ENCODE data around the gene KIRREL1. TPM values are rescaled to one million over a fixed set of nuclear protein-coding genes. Genes with fewer than 3 reads are reported as not detected.

The KIRREL1 gene
- total RNA-seq, 1 experiment from 2014 or later: 30.7 TPM

DNA sequence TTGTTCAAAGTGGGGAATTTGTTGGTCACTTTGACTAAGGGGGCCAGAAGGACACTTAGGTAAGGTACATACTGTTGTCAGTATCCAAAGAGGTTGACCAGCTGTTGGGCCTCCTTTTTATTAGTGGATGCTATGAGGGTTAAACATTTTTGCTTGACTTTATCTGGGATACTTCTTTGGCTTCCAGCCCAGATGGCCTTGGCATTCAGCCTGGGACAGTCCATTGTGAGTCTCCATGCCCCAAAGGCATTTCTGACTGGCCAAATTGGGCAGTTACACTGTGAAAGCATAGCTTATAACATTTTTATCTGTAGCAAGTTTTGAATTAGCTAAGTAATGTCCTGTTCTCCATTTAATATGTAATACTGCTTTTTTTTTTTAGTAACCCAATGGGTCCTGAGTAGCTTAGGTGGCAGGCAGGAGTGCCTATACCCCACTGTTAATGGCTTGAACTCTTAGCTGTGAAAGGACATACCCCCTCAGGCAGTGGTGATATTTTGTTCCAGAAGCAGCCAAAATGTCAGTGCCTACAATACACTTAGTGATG, 151.8 kb downstream of the KIRREL1 start:
- no peak overlapping the region for H2AFZ ChIP-seq
- H3K27ac ChIP-seq: no peak overlapping the region
- CTCF ChIA-PET: interaction anchor here (0.6 kb wide), 1 partner anchor 1762 kb away, joined by 5 read pairs; no protein-coding TSS in a partner anchor
- TF ChIP-seq EZH2 (IDR thresholded peaks at IDR 0.05; ENCODE audit: low read depth): no peak
- TF ChIP-seq, protein P1, sequence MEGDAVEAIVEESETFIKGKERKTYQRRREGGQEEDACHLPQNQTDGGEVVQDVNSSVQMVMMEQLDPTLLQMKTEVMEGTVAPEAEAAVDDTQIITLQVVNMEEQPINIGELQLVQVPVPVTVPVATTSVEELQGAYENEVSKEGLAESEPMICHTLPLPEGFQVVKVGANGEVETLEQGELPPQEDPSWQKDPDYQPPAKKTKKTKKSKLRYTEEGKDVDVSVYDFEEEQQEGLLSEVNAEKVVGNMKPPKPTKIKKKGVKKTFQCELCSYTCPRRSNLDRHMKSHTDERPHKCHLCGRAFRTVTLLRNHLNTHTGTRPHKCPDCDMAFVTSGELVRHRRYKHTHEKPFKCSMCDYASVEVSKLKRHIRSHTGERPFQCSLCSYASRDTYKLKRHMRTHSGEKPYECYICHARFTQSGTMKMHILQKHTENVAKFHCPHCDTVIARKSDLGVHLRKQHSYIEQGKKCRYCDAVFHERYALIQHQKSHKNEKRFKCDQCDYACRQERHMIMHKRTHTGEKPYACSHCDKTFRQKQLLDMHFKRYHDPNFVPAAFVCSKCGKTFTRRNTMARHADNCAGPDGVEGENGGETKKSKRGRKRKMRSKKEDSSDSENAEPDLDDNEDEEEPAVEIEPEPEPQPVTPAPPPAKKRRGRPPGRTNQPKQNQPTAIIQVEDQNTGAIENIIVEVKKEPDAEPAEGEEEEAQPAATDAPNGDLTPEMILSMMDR (conservative IDR thresholded peaks at IDR 0.05): no peak
- H3K27me3 ChIP-seq (ENCODE audit: insufficient read depth, low read depth): peaks cover 52% of the 10 kb centered on the region
- H3K79me2 ChIP-seq (ENCODE audit: low read depth): no peaks in the 10 kb centered on the region
- no peaks in the 10 kb centered on the region for H3K9me3 ChIP-seq (ENCODE audit: insufficient read depth, low read depth)
- no peaks in the 10 kb centered on the region for H3K4me1 ChIP-seq (replicated peaks; ENCODE audit: insufficient read depth)
- intact Hi-C loops (cut with micrococcal nuclease; ENCODE audit: unreplicated experiment): no loop called here
- no peaks in the 10 kb centered on the region for H3F3A ChIP-seq (ENCODE audit: insufficient read depth, low read depth)
- peak in 1 of 2 experiments; percentile 14 for DNase-seq
- POLR2A ChIA-PET (ENCODE audit: unreplicated experiment): no interaction called here
- no peaks in the 10 kb centered on the region for H3K9me2 ChIP-seq (ENCODE audit: insufficient read depth)
- no peaks in the 10 kb centered on the region for H3K36me3 ChIP-seq (ENCODE audit: low read depth)
- no peaks in the 10 kb centered on the region for H4K20me1 ChIP-seq (ENCODE audit: insufficient read depth)
- H3K4me2 ChIP-seq: no peak overlapping the region
- BruUV-seq (replicated peaks): no TSS peak
- no peak overlapping the region for H3K4me3 ChIP-seq

DNA sequence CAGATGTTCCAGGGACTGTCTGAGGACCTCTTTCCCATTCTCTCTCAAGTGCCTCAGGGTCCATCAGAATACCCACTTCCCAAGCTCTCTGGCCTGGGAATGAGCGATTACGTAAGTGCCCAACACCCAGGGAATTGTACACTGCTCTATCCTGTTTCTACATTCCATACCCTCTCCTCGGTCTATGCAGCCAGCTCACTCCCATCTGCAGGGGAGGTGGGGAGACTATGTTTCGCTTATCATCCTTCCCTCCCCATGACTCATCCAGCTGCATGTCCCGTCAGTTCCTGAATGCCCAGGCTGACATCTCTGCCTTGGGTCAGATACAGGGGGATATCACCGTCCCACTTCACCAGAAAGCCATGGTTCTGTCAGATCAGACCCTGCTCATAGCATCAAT, 152.7 kb downstream of the KIRREL1 start:
- Histone ChIP-seq H3K36me3 (ENCODE audit: low read depth) (no peaks in the 10 kb centered on the region), H3K9me3 (ENCODE audit: insufficient read depth, low read depth) (no peaks in the 10 kb centered on the region), H3F3A (ENCODE audit: insufficient read depth, low read depth) (no peaks in the 10 kb centered on the region), H3K79me2 (ENCODE audit: low read depth) (no peaks in the 10 kb centered on the region), H3K27me3 (ENCODE audit: insufficient read depth, low read depth) (peaks cover 53% of the 10 kb centered on the region), H3K9me2 (ENCODE audit: insufficient read depth) (no peaks in the 10 kb centered on the region), H3K4me2 (no peak overlapping the region), H3K4me1 (replicated peaks; ENCODE audit: insufficient read depth) (no peaks in the 10 kb centered on the region), H3K27ac (no peak overlapping the region), H2AFZ (no peak overlapping the region), H4K20me1 (ENCODE audit: insufficient read depth) (no peaks in the 10 kb centered on the region), H3K4me3 (no peak overlapping the region)
- ChIA-PET CTCF (no interaction called here), POLR2A (ENCODE audit: unreplicated experiment) (no interaction called here)
- BruUV-seq (replicated peaks): no TSS peak
- TF ChIP-seq EZH2 (IDR thresholded peaks at IDR 0.05; ENCODE audit: low read depth): no peak
- TF ChIP-seq, protein P1 (conservative IDR thresholded peaks at IDR 0.05): no peak
- no peak for DNase-seq
- intact Hi-C loops (cut with micrococcal nuclease; ENCODE audit: unreplicated experiment): no loop called here

DNA sequence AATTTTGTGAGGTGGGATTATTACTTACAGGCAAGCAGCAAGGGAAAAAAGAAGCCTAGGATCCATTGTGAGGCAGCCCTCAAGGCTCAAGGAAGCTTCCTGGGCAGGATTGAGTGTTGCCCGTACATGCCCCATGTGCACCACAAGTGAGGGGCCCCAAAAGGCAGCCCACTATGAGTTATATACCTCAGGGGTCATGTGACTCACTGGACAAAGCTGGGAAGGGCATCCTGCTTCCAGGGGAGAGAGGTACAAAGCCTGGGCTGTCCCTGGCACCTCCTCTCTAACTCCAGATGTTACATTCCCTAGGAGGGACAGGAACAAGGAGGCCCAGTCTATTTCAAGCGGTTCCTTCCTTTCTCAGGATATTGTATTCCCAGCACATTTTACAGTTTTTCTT, 153.3 kb downstream of the KIRREL1 start:
- no peak overlapping the region for H3K4me2 ChIP-seq

More for the DNA sequence above, 153.3 kb downstream of the KIRREL1 start:
- H3K36me3 ChIP-seq (ENCODE audit: low read depth): no peaks in the 10 kb centered on the region
- H3K9me3 ChIP-seq (ENCODE audit: insufficient read depth, low read depth): no peaks in the 10 kb centered on the region
- POLR2A ChIA-PET (ENCODE audit: unreplicated experiment): no interaction called here
- H3K27ac ChIP-seq: no peak overlapping the region
- no TSS peak for BruUV-seq (replicated peaks)
- peaks cover 51% of the 10 kb centered on the region for H3K27me3 ChIP-seq (ENCODE audit: insufficient read depth, low read depth)
- no peaks in the 10 kb centered on the region for H3K9me2 ChIP-seq (ENCODE audit: insufficient read depth)
- CTCF ChIA-PET: no interaction called here
- no peaks in the 10 kb centered on the region for H3K79me2 ChIP-seq (ENCODE audit: low read depth)
- no peak overlapping the region for H2AFZ ChIP-seq
- no peak for DNase-seq
- no peak for TF ChIP-seq EZH2 (IDR thresholded peaks at IDR 0.05; ENCODE audit: low read depth)
- TF ChIP-seq, protein P1 (conservative IDR thresholded peaks at IDR 0.05): no peak
- no peaks in the 10 kb centered on the region for H3F3A ChIP-seq (ENCODE audit: insufficient read depth, low read depth)
- no peaks in the 10 kb centered on the region for H4K20me1 ChIP-seq (ENCODE audit: insufficient read depth)
- intact Hi-C loops (cut with micrococcal nuclease; ENCODE audit: unreplicated experiment): no loop called here
- no peaks in the 10 kb centered on the region for H3K4me1 ChIP-seq (replicated peaks; ENCODE audit: insufficient read depth)
- no peak overlapping the region for H3K4me3 ChIP-seq

Measured in PC-9 (cell line).